Ascending aorta (tissue), 2 donors: ENCODE results near the gene NBL1. TPM values are rescaled to one million over a fixed set of nuclear protein-coding genes. Genes with fewer than 3 reads are reported as not detected.

ENCODE experiments used
- DNase-seq, 2 donors: peaks; one replicate each; pipeline ENCODE4 v3.0.0-alpha.2; 2019; ENCODE audit warnings: low spot score in 2 of 2
- H3K27ac ChIP-seq, 2 donors: fragments of 200-600 bp; sonication (generic); one replicate each; pipeline ENCODE4 v1.5.1; 2016 to 2017; ENCODE audit warnings: mild to moderate bottlenecking in 1 of 2
- H3K27me3 ChIP-seq: fragments of 200-600 bp; sonication (generic); one replicate; pipeline ENCODE4 v1.5.1; 2017
- H3K36me3 ChIP-seq, 2 donors: fragments of 200-600 bp; sonication (generic); one replicate each; pipeline ENCODE4 v1.5.1; 2016
- H3K4me1 ChIP-seq, 2 donors: fragments of 200-600 bp; sonication (generic); one replicate each; pipeline ENCODE4 v1.5.1; 2016 to 2017; ENCODE audit warnings: mild to moderate bottlenecking in 1 of 2
- H3K4me3 ChIP-seq, 2 donors: fragments of 200-600 bp; sonication (generic); one replicate each; pipeline ENCODE4 v1.5.1; 2016 to 2017; ENCODE audit warnings: mild to moderate bottlenecking in 1 of 2
- H3K9me3 ChIP-seq, 2 donors: fragments of 200-600 bp; sonication (generic); one replicate each; pipeline ENCODE4 v1.5.1; 2016
- CTCF ChIP-seq, 3 experiments: fragments of 200-600 bp in 2 of 3; fragments of 450-650 bp in 1 of 3; sonication (generic) in 2 of 3; IDR thresholded peaks; one replicate each; pipeline ENCODE4 v1.5.1; 2016 to 2019; ENCODE audit warnings: antibody characterized with exemption in 3 of 3, mild to moderate bottlenecking in 1 of 3, moderate library complexity in 1 of 3
- intact Hi-C: fragments of 100-400 bp; cut with DNase I; formaldehyde crosslinking; loops from one replicate; pipeline ENCODE4 v1.15.1; 2023
- total RNA-seq: library from RNA; depleted of rRNA; stranded (reverse); fragments of >200 nt; gene quantifications from one replicate; pipeline ENCODE4 v1.1.0, GENCODE V29; 2016

The NBL1 gene
- total RNA-seq, 1 donor from 2014 or later = 157 TPM

GRCh38 chr1:19700079-19700777, 56.1 kb downstream of the NBL1 start:
- H3K36me3 ChIP-seq = peaks cover 23 to 43% of the 10 kb centered on the region in 2 donors
- intact Hi-C loops = no loop called here
- no peaks in the 10 kb centered on the region for H3K9me3 ChIP-seq
- H3K4me1 ChIP-seq = peaks cover 0 to 3% of the 10 kb centered on the region in 2 donors
- H3K27me3 ChIP-seq = no peaks in the 10 kb centered on the region
- no peak overlapping the region for H3K4me3 ChIP-seq
- TF ChIP-seq CTCF (IDR thresholded peaks at IDR 0.05) = no peak
- no peak for DNase-seq
- H3K27ac ChIP-seq = no peak overlapping the region

- DNase-seq = no peak
- Histone ChIP-seq H3K4me3 (no peak overlapping the region), H3K4me1 (peaks cover 0 to 3% of the 10 kb centered on the region in 2 donors), H3K9me3 (no peaks in the 10 kb centered on the region), H3K27me3 (no peaks in the 10 kb centered on the region), H3K36me3 (peaks cover 17 to 27% of the 10 kb centered on the region in 2 donors), H3K27ac (no peak overlapping the region)
- intact Hi-C loops = no loop called here
- TF ChIP-seq CTCF (IDR thresholded peaks at IDR 0.05) = no peak
Measured at GRCh38 chr1:19703280-19703679, 59.2 kb downstream of the NBL1 start.

- DNase-seq = peak in 1 of 2 donors; percentile 73
- Histone ChIP-seq H3K27ac (no peak overlapping the region), H3K36me3 (peaks cover 21% of the 10 kb centered on the region in 2 donors), H3K4me3 (no peak overlapping the region), H3K27me3 (no peaks in the 10 kb centered on the region), H3K9me3 (no peaks in the 10 kb centered on the region), H3K4me1 (peaks cover 0 to 3% of the 10 kb centered on the region in 2 donors)
- TF ChIP-seq CTCF (IDR thresholded peaks at IDR 0.05) = peak; percentile 81 to 88 (median 84)
- intact Hi-C loops = loop anchor here (2.0 kb wide), 1 partner anchor 44 kb away; no protein-coding TSS in a partner anchor
Measured at GRCh38 chr1:19704247-19705113, 60.4 kb downstream of the NBL1 start.

GRCh38 chr1:19705464-19705863, 61.4 kb downstream of the NBL1 start:
- H3K9me3 ChIP-seq = no peaks in the 10 kb centered on the region
- TF ChIP-seq CTCF (IDR thresholded peaks at IDR 0.05) = no peak
- H3K36me3 ChIP-seq = peaks cover 12 to 20% of the 10 kb centered on the region in 2 donors
- no peak overlapping the region for H3K27ac ChIP-seq
- no peak overlapping the region for H3K4me3 ChIP-seq
- H3K27me3 ChIP-seq = no peaks in the 10 kb centered on the region
- DNase-seq = no peak
- intact Hi-C loops = loop anchor here (2.0 kb wide), 1 partner anchor 45 kb away; no protein-coding TSS in a partner anchor
- H3K4me1 ChIP-seq = peaks cover 0 to 3% of the 10 kb centered on the region in 2 donors

GRCh38 chr1:19706136-19706535, 62.0 kb downstream of the NBL1 start:
- H3K27me3 ChIP-seq = no peaks in the 10 kb centered on the region
- no peak for DNase-seq
- H3K9me3 ChIP-seq = no peaks in the 10 kb centered on the region
- peaks cover 0 to 3% of the 10 kb centered on the region in 2 donors for H3K4me1 ChIP-seq
- no peak overlapping the region for H3K4me3 ChIP-seq
- TF ChIP-seq CTCF (IDR thresholded peaks at IDR 0.05) = no peak
- H3K36me3 ChIP-seq = peaks cover 7 to 16% of the 10 kb centered on the region in 2 donors
- intact Hi-C loops = no loop called here
- H3K27ac ChIP-seq = no peak overlapping the region

Other genes starting within 250 kb of the NBL1 start
- gene CAPZB, start 158.8 kb upstream of the NBL1 start, total RNA-seq = 102 TPM
- not detected for gene HTR6, start 20.6 kb downstream of the NBL1 start, total RNA-seq
- 5.7 TPM for gene TMCO4, start 155.6 kb downstream of the NBL1 start, total RNA-seq
- not detected for gene RNF186, start 171.0 kb downstream of the NBL1 start, total RNA-seq
- gene OTUD3, start 238.1 kb downstream of the NBL1 start, total RNA-seq = 1.9 TPM